PC-9 (cell line): ENCODE results near the gene GABARAP. TPM values are rescaled to one million over a fixed set of nuclear protein-coding genes. Genes with fewer than 3 reads are reported as not detected.

ENCODE experiments used
- BruUV-seq: library from RNA; stranded (reverse); fragments of 400-500 nt; replicated peaks from 2 replicates; lab custom pipeline; 2021; lab: Mats Ljungman, UMichigan
- CTCF ChIA-PET: fragments of 300-600 bp; sonication (Branson Sonifier 250); formaldehyde crosslinking; loops from one replicate; lab custom pipeline; 2022; ENCODE audit warnings: antibody characterized with exemption; lab: Charles Lee
- POLR2A ChIA-PET: fragments of 300-600 bp; sonication (Branson Sonifier 250); formaldehyde crosslinking; loops from one replicate; lab custom pipeline; 2022; ENCODE audit warnings: antibody characterized with exemption; ENCODE audit not compliant: unreplicated experiment; lab: Charles Lee
- DNase-seq, 2 experiments: peaks; one replicate each; pipeline versions ENCODE4 v3.0.0 to v3.0.0-alpha.2; 2015 to 2022; ENCODE audit warnings: mixed read lengths in 1 of 2
- H2AFZ ChIP-seq: fragments of 200-600 bp; sonication (generic); 2 replicates; pipeline ENCODE4 v1.8.1; 2017; ENCODE audit warnings: antibody characterized with exemption
- H3F3A ChIP-seq: fragments of 200-600 bp; sonication (generic); 2 replicates; pipeline ENCODE4 v1.8.1; 2017; ENCODE audit warnings: antibody characterized with exemption, mild to moderate bottlenecking, low read depth; ENCODE audit not compliant: insufficient read depth
- H3K27ac ChIP-seq: fragments of 200-600 bp; sonication (generic); 2 replicates; pipeline ENCODE4 v1.6.1; 2016; ENCODE audit warnings: mixed run types
- H3K27me3 ChIP-seq: fragments of 200-600 bp; sonication (generic); 2 replicates; pipeline ENCODE4 v1.6.1; 2016; ENCODE audit warnings: low read depth, mixed run types; ENCODE audit not compliant: insufficient read depth
- H3K36me3 ChIP-seq: fragments of 200-600 bp; sonication (generic); 2 replicates; pipeline ENCODE4 v1.6.1; 2016; ENCODE audit warnings: low read depth, mixed run types
- H3K4me1 ChIP-seq: fragments of 200-600 bp; sonication (generic); replicated peaks from 2 replicates; pipeline ENCODE4 v1.6.1; 2016; ENCODE audit warnings: mixed run types; ENCODE audit not compliant: insufficient read depth
- H3K4me2 ChIP-seq: fragments of 200-600 bp; sonication (generic); 2 replicates; pipeline ENCODE4 v1.6.1; 2017; ENCODE audit warnings: mixed run types
- H3K4me3 ChIP-seq: fragments of 200-600 bp; sonication (generic); 2 replicates; pipeline ENCODE4 v1.6.1; 2016; ENCODE audit warnings: mixed run types
- H3K79me2 ChIP-seq: fragments of 200-600 bp; sonication (generic); 2 replicates; pipeline ENCODE4 v1.6.1; 2017; ENCODE audit warnings: low read depth, mixed run types
- H3K9me2 ChIP-seq: fragments of 200-600 bp; sonication (generic); 2 replicates; pipeline ENCODE4 v1.8.1; 2017; ENCODE audit warnings: mild to moderate bottlenecking; ENCODE audit not compliant: insufficient read depth
- H3K9me3 ChIP-seq: fragments of 200-600 bp; sonication (generic); 2 replicates; pipeline ENCODE4 v1.8.1; 2016; ENCODE audit warnings: low read depth; ENCODE audit not compliant: insufficient read depth
- H4K20me1 ChIP-seq: fragments of 200-600 bp; sonication (generic); 2 replicates; pipeline ENCODE4 v1.8.1; 2017; ENCODE audit not compliant: insufficient read depth
- EZH2 ChIP-seq: fragments of 200-600 bp; sonication (generic); IDR thresholded peaks from 2 replicates; pipeline ENCODE4 v1.8.0; 2017; ENCODE audit warnings: antibody characterized with exemption, low read depth
- intact Hi-C: fragments of 100-400 bp; cut with micrococcal nuclease; formaldehyde crosslinking; loops from one replicate; pipeline ENCODE4 v1.10.0; 2022; ENCODE audit not compliant: unreplicated experiment
- total RNA-seq: library from RNA; stranded (reverse); gene quantifications from 2 replicates; pipeline ENCODE4 v1.2.3, GENCODE V29; 2021
- TF ChIP-seq, protein P1 (sequence below): fragments of 200-600 bp; sonication (generic); conservative IDR thresholded peaks from 2 replicates; pipeline ENCODE4 v1.6.1; 2017; ENCODE audit warnings: mixed run types, antibody characterized with exemption, mild to moderate bottlenecking, moderate library complexity

Gene GABARAP
- total RNA-seq, 1 experiment from 2014 or later = 424 TPM

DNA sequence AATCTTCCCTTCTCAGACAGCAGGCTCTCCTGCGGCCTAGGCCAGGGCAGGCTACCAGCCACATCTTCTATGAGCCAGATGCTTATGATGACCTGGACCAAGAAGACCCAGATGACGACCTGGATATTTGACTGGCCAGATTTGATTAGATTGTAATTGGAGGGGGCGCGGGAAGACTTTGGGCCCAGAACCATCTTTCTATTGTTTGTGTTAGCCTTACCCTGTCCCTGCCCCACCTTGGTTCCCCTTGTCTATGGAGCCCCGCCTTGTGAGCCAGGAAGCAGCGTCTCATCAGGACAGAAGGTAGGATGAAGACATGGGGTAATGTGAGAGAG, 17.3 kb upstream of the GABARAP start:
- H3K36me3 ChIP-seq = peaks cover 39% of the 10 kb centered on the region
- DNase-seq = no peak
- no TSS peak for BruUV-seq
- H3K4me1 ChIP-seq = peaks cover 31% of the 10 kb centered on the region
- no peak overlapping the region for H2AFZ ChIP-seq
- intact Hi-C loops = no loop called here
- no peaks in the 10 kb centered on the region for H3K27me3 ChIP-seq
- no peak for TF ChIP-seq EZH2
- TF ChIP-seq, protein P1, sequence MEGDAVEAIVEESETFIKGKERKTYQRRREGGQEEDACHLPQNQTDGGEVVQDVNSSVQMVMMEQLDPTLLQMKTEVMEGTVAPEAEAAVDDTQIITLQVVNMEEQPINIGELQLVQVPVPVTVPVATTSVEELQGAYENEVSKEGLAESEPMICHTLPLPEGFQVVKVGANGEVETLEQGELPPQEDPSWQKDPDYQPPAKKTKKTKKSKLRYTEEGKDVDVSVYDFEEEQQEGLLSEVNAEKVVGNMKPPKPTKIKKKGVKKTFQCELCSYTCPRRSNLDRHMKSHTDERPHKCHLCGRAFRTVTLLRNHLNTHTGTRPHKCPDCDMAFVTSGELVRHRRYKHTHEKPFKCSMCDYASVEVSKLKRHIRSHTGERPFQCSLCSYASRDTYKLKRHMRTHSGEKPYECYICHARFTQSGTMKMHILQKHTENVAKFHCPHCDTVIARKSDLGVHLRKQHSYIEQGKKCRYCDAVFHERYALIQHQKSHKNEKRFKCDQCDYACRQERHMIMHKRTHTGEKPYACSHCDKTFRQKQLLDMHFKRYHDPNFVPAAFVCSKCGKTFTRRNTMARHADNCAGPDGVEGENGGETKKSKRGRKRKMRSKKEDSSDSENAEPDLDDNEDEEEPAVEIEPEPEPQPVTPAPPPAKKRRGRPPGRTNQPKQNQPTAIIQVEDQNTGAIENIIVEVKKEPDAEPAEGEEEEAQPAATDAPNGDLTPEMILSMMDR = no peak
- H3K4me3 ChIP-seq = peak overlapping the region; percentile 37; the same call in 1 of the 2 replicates
- peak overlapping the region; percentile 98 for H3K4me2 ChIP-seq
- H4K20me1 ChIP-seq = peaks cover 25% of the 10 kb centered on the region
- H3K9me3 ChIP-seq = no peaks in the 10 kb centered on the region
- H3K79me2 ChIP-seq = peaks cover 71% of the 10 kb centered on the region
- H3K27ac ChIP-seq = peak overlapping the region; percentile 100
- ChIA-PET POLR2A (interaction anchor here (0.6 to 1.0 kb wide), 2 partner anchors 15 to 18 kb away, joined by 4 to 7 read pairs; no protein-coding TSS in a partner anchor), CTCF (no interaction called here)
- no peaks in the 10 kb centered on the region for H3K9me2 ChIP-seq
- H3F3A ChIP-seq = peaks cover 87% of the 10 kb centered on the region

DNA sequence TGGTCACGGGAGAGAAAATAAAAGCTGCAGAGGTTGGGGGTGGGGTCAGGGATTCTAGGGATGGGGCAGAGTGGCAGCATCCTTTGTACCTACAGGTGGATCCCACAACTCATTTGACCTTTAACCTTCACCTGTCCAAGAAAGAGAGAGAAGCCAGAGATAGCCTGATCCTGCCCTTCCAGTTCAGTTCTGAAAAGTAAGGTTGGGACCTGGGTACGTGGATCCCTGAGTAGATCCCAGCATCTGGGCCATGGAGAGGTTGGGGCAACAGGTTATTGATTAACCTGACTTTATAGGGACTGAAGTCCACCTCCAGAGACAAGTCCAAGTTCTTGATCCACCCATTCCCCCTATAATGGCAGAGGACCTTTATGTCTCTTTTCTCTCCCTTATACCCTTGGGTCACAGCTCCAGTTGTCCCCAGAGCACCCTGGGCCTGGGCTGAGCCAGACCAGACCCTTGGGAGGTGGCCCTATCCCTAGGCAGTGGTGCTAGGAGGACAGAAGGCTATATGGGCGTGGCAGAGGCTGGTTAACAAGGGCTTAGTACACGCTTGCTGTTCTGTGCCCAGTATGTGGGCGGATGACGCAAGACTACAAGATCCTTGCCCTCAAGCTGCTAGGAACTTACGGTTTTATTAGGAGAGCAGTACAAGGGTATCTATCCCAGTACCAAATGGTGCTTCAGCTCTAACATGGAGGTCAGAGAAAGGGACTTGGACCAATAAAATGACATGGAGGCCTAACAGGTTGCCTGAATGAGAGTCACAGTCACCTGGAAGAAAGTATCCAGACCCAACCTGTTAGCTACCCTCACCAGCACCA, 16.7 kb upstream of the GABARAP start:
- peaks cover 28% of the 10 kb centered on the region for H3K4me1 ChIP-seq
- no peak overlapping the region for H2AFZ ChIP-seq
- POLR2A ChIA-PET = interaction anchor here (0.6 to 1.0 kb wide), 2 partner anchors 14 to 23 kb away, joined by 5 to 7 read pairs; partner anchors contain the start of gene SLC2A4
- intact Hi-C loops = no loop called here
- no peaks in the 10 kb centered on the region for H3K9me2 ChIP-seq
- CTCF ChIA-PET = interaction anchor here (0.6 kb wide), 1 partner anchor 24 kb away, joined by 5 read pairs; no protein-coding TSS in a partner anchor
- H3K4me2 ChIP-seq = peak overlapping the region; percentile 98
- peak overlapping the region; percentile 37; the same call in 1 of the 2 replicates for H3K4me3 ChIP-seq
- DNase-seq = peak in 1 of 2 experiments; percentile 65
- H3K27me3 ChIP-seq = no peaks in the 10 kb centered on the region
- H3K27ac ChIP-seq = peak overlapping the region; percentile 100
- no peak for TF ChIP-seq EZH2
- TF ChIP-seq, protein P1 = no peak
- H3K36me3 ChIP-seq = peaks cover 42% of the 10 kb centered on the region
- H3K79me2 ChIP-seq = peaks cover 72% of the 10 kb centered on the region
- BruUV-seq = no TSS peak
- H3F3A ChIP-seq = peaks cover 87% of the 10 kb centered on the region
- H4K20me1 ChIP-seq = peaks cover 25% of the 10 kb centered on the region
- no peaks in the 10 kb centered on the region for H3K9me3 ChIP-seq

DNA sequence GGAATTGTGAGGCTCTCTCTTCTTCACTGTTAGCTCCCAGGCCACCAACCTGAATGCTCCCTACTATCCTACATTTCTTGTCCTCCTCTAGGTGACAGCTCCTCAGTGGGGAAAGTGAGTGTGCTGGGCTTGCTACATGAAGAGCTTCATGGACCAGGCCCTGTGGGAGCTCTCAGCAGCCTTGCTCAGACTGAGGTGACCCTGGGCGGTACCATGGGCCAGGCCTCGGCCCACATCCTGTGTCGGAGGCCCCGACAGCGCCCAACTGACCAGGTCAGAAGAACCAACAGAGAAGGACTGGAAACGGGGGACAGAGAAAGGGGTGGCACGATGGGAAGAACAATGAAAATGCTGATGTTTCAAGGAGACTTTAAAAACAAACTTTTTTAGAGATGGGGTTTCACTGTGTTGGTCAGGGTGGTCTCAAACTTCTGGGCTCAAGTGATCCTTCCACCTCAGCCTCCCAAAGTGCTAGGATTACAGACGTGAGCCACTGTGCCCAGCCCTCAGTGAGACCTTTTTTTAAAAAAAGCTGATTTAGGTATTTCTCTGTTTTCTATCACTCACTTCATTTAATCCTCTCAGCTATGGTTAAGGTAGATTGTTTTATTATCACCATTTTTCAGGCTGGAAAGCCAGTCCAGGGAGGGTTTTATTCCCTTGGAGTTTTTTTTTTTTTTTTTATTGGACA, 14.7 kb upstream of the GABARAP start:
- no peaks in the 10 kb centered on the region for H3K9me2 ChIP-seq
- CTCF ChIA-PET = no interaction called here
- peaks cover 86% of the 10 kb centered on the region for H3F3A ChIP-seq
- H4K20me1 ChIP-seq = peaks cover 25% of the 10 kb centered on the region
- peaks cover 31% of the 10 kb centered on the region for H3K4me1 ChIP-seq
- BruUV-seq = no TSS peak
- peak overlapping the region; percentile 2; the same call in 1 of the 2 replicates for H3K27ac ChIP-seq
- no peaks in the 10 kb centered on the region for H3K27me3 ChIP-seq
- peaks cover 78% of the 10 kb centered on the region for H3K79me2 ChIP-seq
- POLR2A ChIA-PET = interaction anchor here (0.6 to 0.7 kb wide), 4 partner anchors 9 to 939 kb away, joined by 3 to 7 read pairs (median 3); no protein-coding TSS in a partner anchor
- no peak overlapping the region for H2AFZ ChIP-seq
- H3K9me3 ChIP-seq = no peaks in the 10 kb centered on the region
- intact Hi-C loops = no loop called here
- H3K36me3 ChIP-seq = peaks cover 42% of the 10 kb centered on the region
- DNase-seq = no peak
- TF ChIP-seq EZH2 = no peak
- TF ChIP-seq, protein P1 = no peak
- no peak overlapping the region for H3K4me3 ChIP-seq
- no peak overlapping the region for H3K4me2 ChIP-seq
